GM19099 (cell line): Measurements from ENCODE around the gene CACNA1I.

Source experiments
- POLR2A ChIP-seq: IDR thresholded peaks from 3 replicates; pipeline ENCODE4 v1.6.1; 2011; ENCODE audit warnings: low read depth; ENCODE audit not compliant: insufficient read length; ENCODE audit errors: extremely low read depth

The CACNA1I gene

GRCh38 chr22:39669432-39669831 is 98.9 kb downstream of the CACNA1I start:
- TF ChIP-seq POLR2A = no peak

- no peak for TF ChIP-seq POLR2A
Observed at GRCh38 chr22:39671936-39672335, 101.4 kb downstream of the CACNA1I start.

GRCh38 chr22:39674536-39674935 is 104.0 kb downstream of the CACNA1I start:
- TF ChIP-seq POLR2A = no peak

- no peak for TF ChIP-seq POLR2A
Observed at GRCh38 chr22:39675947-39676346, 105.4 kb downstream of the CACNA1I start.

GRCh38 chr22:39677967-39678366 is 107.4 kb downstream of the CACNA1I start:
- no peak for TF ChIP-seq POLR2A

- no peak for TF ChIP-seq POLR2A
Observed at GRCh38 chr22:39678862-39679490, 108.4 kb downstream of the CACNA1I start.

GRCh38 chr22:39679652-39680051 is 109.1 kb downstream of the CACNA1I start:
- no peak for TF ChIP-seq POLR2A

- no peak for TF ChIP-seq POLR2A
Observed at GRCh38 chr22:39680486-39680885, 109.9 kb downstream of the CACNA1I start.

- no peak for TF ChIP-seq POLR2A
Observed at GRCh38 chr22:39681038-39681861, 110.7 kb downstream of the CACNA1I start.

- TF ChIP-seq POLR2A = no peak
Observed at GRCh38 chr22:39682994-39683393, 112.4 kb downstream of the CACNA1I start.

- no peak for TF ChIP-seq POLR2A
Observed at GRCh38 chr22:39683639-39684038, 113.1 kb downstream of the CACNA1I start.

- TF ChIP-seq POLR2A = no peak
Observed at GRCh38 chr22:39684702-39685281, 114.2 kb downstream of the CACNA1I start.

GRCh38 chr22:39685336-39686177 is 115.0 kb downstream of the CACNA1I start:
- no peak for TF ChIP-seq POLR2A

GRCh38 chr22:39686178-39686620 is 115.6 kb downstream of the CACNA1I start:
- no peak for TF ChIP-seq POLR2A
